Aorta (tissue), 5 donors: ENCODE results near the gene GP1BB. TPM values are rescaled to one million over a fixed set of nuclear protein-coding genes. Genes with fewer than 3 reads are reported as not detected.
"Not testable (repeated sequence)": the region's sequence is repeated elsewhere in the genome, so short reads cannot be mapped to it uniquely, and the experiment has no call there.

Experiments
- ATAC-seq: fragments of 200-7000 bp; cut with Tn5 transposase; one replicate; pipeline ENCODE4 v1.9.1; 2022; ENCODE audit warnings: moderate library complexity; ENCODE audit not compliant: low FRiP score
- DNase-seq, 2 donors: peaks; one replicate each; pipeline ENCODE4 v3.0.0-alpha.2; 2020
- H3K27ac ChIP-seq, 2 donors: one replicate each; pipeline ENCODE4 v1.5.1; 2013; ENCODE audit warnings: low read length in 2 of 2, mild to moderate bottlenecking in 2 of 2, moderate library complexity in 2 of 2, control low read depth in 1 of 2, inconsistent platforms in 1 of 2, low read depth in 1 of 2
- H3K27me3 ChIP-seq, 2 donors: one replicate each; pipeline ENCODE4 v1.6.1; 2013; ENCODE audit warnings: control low read depth in 1 of 2, low read length in 1 of 2, mild to moderate bottlenecking in 1 of 2, moderate library complexity in 1 of 2; ENCODE audit not compliant: insufficient read depth in 2 of 2, control insufficient read depth in 1 of 2
- H3K36me3 ChIP-seq, 2 donors: one replicate each; pipeline ENCODE4 v1.6.1; 2013; ENCODE audit warnings: control low read depth in 1 of 2, low read length in 1 of 2, mild to moderate bottlenecking in 1 of 2; ENCODE audit not compliant: insufficient read depth in 2 of 2, control insufficient read depth in 1 of 2
- H3K4me1 ChIP-seq, 2 donors: one replicate each; pipeline ENCODE4 v1.6.1; 2013; ENCODE audit warnings: low read length in 2 of 2, control low read depth in 1 of 2, mild to moderate bottlenecking in 1 of 2, moderate library complexity in 1 of 2; ENCODE audit not compliant: insufficient read depth in 2 of 2, control insufficient read depth in 1 of 2
- H3K4me3 ChIP-seq, 2 donors: one replicate each; pipeline ENCODE4 v1.5.1; 2013; ENCODE audit warnings: low read length in 2 of 2, control low read depth in 1 of 2, mild to moderate bottlenecking in 1 of 2
- H3K9me3 ChIP-seq: one replicate; pipeline ENCODE4 v1.6.1; 2013; ENCODE audit warnings: mild to moderate bottlenecking, low read length; ENCODE audit not compliant: control insufficient read depth
- WGBS, 2 donors: extraction: QIAGEN DNeasy Blood & Tissue Kit; methylation state at CpG; one replicate each; pipeline ENCODE4 v1.1.7; 2013; 5-methylcytosine and 5-hydroxymethylcytosine counted together
- intact Hi-C, 2 donors: fragments of 100-400 bp; cut with DNase I; formaldehyde crosslinking; loops; one replicate each; pipeline versions ENCODE4 v1.14.2 to v1.15.0; 2022
- long read RNA-seq, 2 donors: library from polyadenylated mRNA; unstranded; transcript quantifications; one replicate each; pipeline ENCODE4 v2.0.0, GENCODE V29; 2020 to 2021
- polyA plus RNA-seq, 2 donors: library from polyadenylated mRNA; stranded (reverse); fragments of 200-250 nt; gene quantifications; one replicate each; pipeline ENCODE4 v1.2.3, GENCODE V29; 2013
- total RNA-seq, 2 donors: library from RNA; stranded (reverse); fragmentation: NEBNext Ultra II Directional; extraction: Animal tissue kit (Norgen Biotek cat#: 25700); gene quantifications; one replicate each; pipeline ENCODE4 v1.2.1, GENCODE V29; 2021
- donor health status: healthy with polysubstance abuse.
- donor health status: Bipolar disorder and iron deficiency.
- donor health status: DM: no; HTN: no; CAD: no.
- donor health status: DM: no; HTN: no; CAD: no.
- donor health status: DM: yes; HTN: yes; CAD: no.

GP1BB gene
- total RNA-seq (1 to 10 TPM in 1 of 2 donors, not detected in 1; 3.6 TPM), polyA plus RNA-seq (10 to 100 TPM in 1 of 2 donors, 1 to 10 TPM in 1; 8.1 to 29.7 TPM)
- long read RNA-seq, donor 1, partial matches to known transcripts, result 0 of 1 reads
- long read RNA-seq, donor 1, other reads (novel, unspliced or antisense), result 0 of 1 reads
- long read RNA-seq, donor 2, result 0 reads

GRCh38 chr22:19723232-19723982 lies at the start of gene GP1BB:
GP1BB (plus strand) TSS chr22:19723539; CDS start chr22:19723570, 31 bp downstream.
- Histone ChIP-seq H3K4me3 (no peak within 1 kb of the TSS), H3K27me3 (no peaks in the 10 kb centered on the region), H3K4me1 (no peaks in the 10 kb centered on the region), H3K27ac (no peak within 1 kb of the TSS), H3K36me3 (no peaks in the 10 kb centered on the region), H3K9me3 (no peaks in the 10 kb centered on the region)
- ATAC-seq (peak; percentile 3), DNase-seq (no peak)
- WGBS, 2 donors, result 80 to 81% methylated on average over 80 of the region's 80 CpGs
- intact Hi-C loops, result no loop called here

- Histone ChIP-seq H3K36me3 (no peaks in the 10 kb centered on the region), H3K4me3 (no peak overlapping the region), H3K4me1 (no peaks in the 10 kb centered on the region), H3K27me3 (no peaks in the 10 kb centered on the region), H3K9me3 (no peaks in the 10 kb centered on the region), H3K27ac (no peak overlapping the region)
- 93 to 95% methylated on average over 4 of the region's 4 CpGs for whole genome bisulfite sequencing, 2 donors
- intact Hi-C loops, result no loop called here
- ATAC-seq (no peak), DNase-seq (no peak)
Measured at GRCh38 chr22:19673660-19674059, 49.7 kb upstream of the GP1BB start.

- Histone ChIP-seq H3K4me1 (no peaks in the 10 kb centered on the region), H3K4me3 (no peak overlapping the region), H3K27ac (no peak overlapping the region), H3K27me3 (no peaks in the 10 kb centered on the region), H3K9me3 (no peaks in the 10 kb centered on the region), H3K36me3 (no peaks in the 10 kb centered on the region)
- no peak for DNase-seq
- 84% methylated on average over 11 of the region's 11 CpGs for WGBS, 2 donors
- intact Hi-C loops, result no loop called here
- no peak for ATAC-seq
Measured at GRCh38 chr22:19674129-19674928, 49.0 kb upstream of the GP1BB start.

- H3K27me3 ChIP-seq, result no peaks in the 10 kb centered on the region
- intact Hi-C loops, result no loop called here
- no peaks in the 10 kb centered on the region for H3K9me3 ChIP-seq
- DNase-seq (no peak), ATAC-seq (no peak)
- no peaks in the 10 kb centered on the region for H3K36me3 ChIP-seq
- WGBS, 2 donors, result 92 to 93% methylated on average over 10 of the region's 10 CpGs
- no peaks in the 10 kb centered on the region for H3K4me1 ChIP-seq
- H3K4me3 ChIP-seq, result no peak overlapping the region
- no peak overlapping the region for H3K27ac ChIP-seq
Measured at GRCh38 chr22:19674929-19675253, 48.4 kb upstream of the GP1BB start.

GRCh38 chr22:19675428-19675827 lies 47.9 kb upstream of the GP1BB start:
- no peaks in the 10 kb centered on the region for H3K4me1 ChIP-seq
- no peak overlapping the region for H3K4me3 ChIP-seq
- 93 to 94% methylated on average over 7 of the region's 7 CpGs for WGBS, 2 donors
- no peaks in the 10 kb centered on the region for H3K27me3 ChIP-seq
- intact Hi-C loops, result no loop called here
- DNase-seq (no peak), ATAC-seq (no peak)
- no peaks in the 10 kb centered on the region for H3K9me3 ChIP-seq
- no peak overlapping the region for H3K27ac ChIP-seq
- no peaks in the 10 kb centered on the region for H3K36me3 ChIP-seq

- H3K4me1 ChIP-seq, DNase-seq, H3K4me3 ChIP-seq, H3K9me3 ChIP-seq, H3K27me3 ChIP-seq, intact Hi-C loops, H3K36me3 ChIP-seq, H3K27ac ChIP-seq, ATAC-seq: not testable (repeated sequence)
- 88 to 92% methylated on average over 1 of the region's 1 CpG for WGBS, 2 donors
Measured at GRCh38 chr22:19676437-19676836, 46.9 kb upstream of the GP1BB start.

- intact Hi-C loops, result loop anchor here in 1 of 2 donors (2.0 kb wide), 1 partner anchor 38 kb away; no protein-coding TSS in a partner anchor
- Histone ChIP-seq H3K27me3 (no peaks in the 10 kb centered on the region), H3K4me1 (no peaks in the 10 kb centered on the region), H3K4me3 (no peak overlapping the region), H3K36me3 (no peaks in the 10 kb centered on the region), H3K27ac (no peak overlapping the region), H3K9me3 (no peaks in the 10 kb centered on the region)
- 63 to 67% methylated on average over 11 of the region's 11 CpGs for WGBS, 2 donors
- no peak for ATAC-seq
- no peak for DNase-seq
Measured at GRCh38 chr22:19678949-19679521, 44.3 kb upstream of the GP1BB start.

- H3K4me1 ChIP-seq, result no peaks in the 10 kb centered on the region
- H3K4me3 ChIP-seq, result no peak overlapping the region
- H3K36me3 ChIP-seq, result no peaks in the 10 kb centered on the region
- no peak overlapping the region for H3K27ac ChIP-seq
- ATAC-seq, result peak; percentile 89
- WGBS, 2 donors, result 35 to 36% methylated on average over 14 of the region's 14 CpGs
- H3K9me3 ChIP-seq, result no peaks in the 10 kb centered on the region
- no peaks in the 10 kb centered on the region for H3K27me3 ChIP-seq
- DNase-seq, result peak; percentile 67 to 88
- intact Hi-C loops, result loop anchor here in 1 of 2 donors (2.0 kb wide), 1 partner anchor 37 kb away; no protein-coding TSS in a partner anchor
Measured at GRCh38 chr22:19679522-19680101, 43.7 kb upstream of the GP1BB start.
